Measurements from ENCODE around the gene RBBP5.

- no peak for TF ChIP-seq CTCF (IDR thresholded peaks at IDR 0.05)
- no peak for TF ChIP-seq POLR2A (IDR thresholded peaks at IDR 0.05)
- TF ChIP-seq EP300 (IDR thresholded peaks at IDR 0.05), result no peak
These were observed 18.3 kb upstream of the RBBP5 start for GRCh38 chr1:205140113-205140512.
